ENCODE measurements around the gene RNMT.
"Not testable (repeated sequence)": the region's sequence is repeated elsewhere in the genome, so short reads cannot be mapped to it uniquely, and the experiment has no call there.

RNMT gene

GRCh38 chr18:13726232-13726971 is at the start of gene RNMT, which contains the start of gene FAM210A:
TSS of gene RNMT (plus strand) at chr18:13726673. CDS start at chr18:13731518, 4,845 bp downstream.
TSS of gene FAM210A (minus strand) at chr18:13726558. CDS start at chr18:13682077, 44,481 bp downstream.
- peak within 1 kb of the TSS; percentile 95 for H3K4me3 ChIP-seq (ENCODE audit: low read depth, low read length)
- TF ChIP-seq CTCF (IDR thresholded peaks at IDR 0.05; ENCODE audit: low read depth, low read length) = no peak
- in situ Hi-C loops (cut with HindIII; ENCODE audit: low sequenced_read_pairs) = no loop called here
- DNase-seq (ENCODE audit: low read depth, low spot score) = peak; percentile 96

DNA sequence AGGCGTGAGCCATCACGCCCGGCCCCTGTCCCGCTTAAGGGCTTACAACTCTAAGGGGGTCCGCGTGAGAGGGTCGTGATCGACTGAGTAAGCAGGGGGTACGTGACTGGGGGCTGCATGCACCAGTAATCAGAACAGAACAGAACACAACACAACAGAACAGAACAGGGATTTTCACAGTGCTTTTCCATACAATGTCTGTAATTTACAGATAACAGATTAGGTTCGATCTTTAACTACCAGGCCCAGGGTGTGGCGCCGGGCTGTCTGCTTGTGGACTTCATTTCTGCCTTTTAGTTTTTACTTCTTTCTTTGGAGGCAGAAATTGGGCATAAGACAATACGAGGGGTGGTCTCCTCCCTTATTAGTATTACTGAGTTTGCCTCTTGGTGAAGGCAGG is 49.1 kb upstream of the RNMT start:
- H3K4me3 ChIP-seq (ENCODE audit: low read depth, low read length); in situ Hi-C loops (cut with HindIII; ENCODE audit: low sequenced_read_pairs); DNase-seq (ENCODE audit: low read depth, low spot score): not testable (repeated sequence)

GRCh38 chr18:13680612-13681011 is 45.9 kb upstream of the RNMT start:
- peak; percentile 59 for TF ChIP-seq CTCF (IDR thresholded peaks at IDR 0.05; ENCODE audit: low read depth, low read length)
- H3K4me3 ChIP-seq (ENCODE audit: low read depth, low read length) = no peak overlapping the region
- DNase-seq (ENCODE audit: low read depth, low spot score) = peak; percentile 19
- in situ Hi-C loops (cut with HindIII; ENCODE audit: low sequenced_read_pairs) = no loop called here

GRCh38 chr18:13681701-13682100 is 44.8 kb upstream of the RNMT start:
- DNase-seq (ENCODE audit: low read depth, low spot score) = no peak
- H3K4me3 ChIP-seq (ENCODE audit: low read depth, low read length) = no peak overlapping the region
- in situ Hi-C loops (cut with HindIII; ENCODE audit: low sequenced_read_pairs) = no loop called here
- TF ChIP-seq CTCF (IDR thresholded peaks at IDR 0.05; ENCODE audit: low read depth, low read length) = no peak

- in situ Hi-C loops (cut with HindIII; ENCODE audit: low sequenced_read_pairs) = no loop called here
- no peak for TF ChIP-seq CTCF (IDR thresholded peaks at IDR 0.05; ENCODE audit: low read depth, low read length)
- no peak overlapping the region for H3K4me3 ChIP-seq (ENCODE audit: low read depth, low read length)
- no peak for DNase-seq (ENCODE audit: low read depth, low spot score)
Observed at GRCh38 chr18:13684546-13684945, 41.9 kb upstream of the RNMT start.

DNA sequence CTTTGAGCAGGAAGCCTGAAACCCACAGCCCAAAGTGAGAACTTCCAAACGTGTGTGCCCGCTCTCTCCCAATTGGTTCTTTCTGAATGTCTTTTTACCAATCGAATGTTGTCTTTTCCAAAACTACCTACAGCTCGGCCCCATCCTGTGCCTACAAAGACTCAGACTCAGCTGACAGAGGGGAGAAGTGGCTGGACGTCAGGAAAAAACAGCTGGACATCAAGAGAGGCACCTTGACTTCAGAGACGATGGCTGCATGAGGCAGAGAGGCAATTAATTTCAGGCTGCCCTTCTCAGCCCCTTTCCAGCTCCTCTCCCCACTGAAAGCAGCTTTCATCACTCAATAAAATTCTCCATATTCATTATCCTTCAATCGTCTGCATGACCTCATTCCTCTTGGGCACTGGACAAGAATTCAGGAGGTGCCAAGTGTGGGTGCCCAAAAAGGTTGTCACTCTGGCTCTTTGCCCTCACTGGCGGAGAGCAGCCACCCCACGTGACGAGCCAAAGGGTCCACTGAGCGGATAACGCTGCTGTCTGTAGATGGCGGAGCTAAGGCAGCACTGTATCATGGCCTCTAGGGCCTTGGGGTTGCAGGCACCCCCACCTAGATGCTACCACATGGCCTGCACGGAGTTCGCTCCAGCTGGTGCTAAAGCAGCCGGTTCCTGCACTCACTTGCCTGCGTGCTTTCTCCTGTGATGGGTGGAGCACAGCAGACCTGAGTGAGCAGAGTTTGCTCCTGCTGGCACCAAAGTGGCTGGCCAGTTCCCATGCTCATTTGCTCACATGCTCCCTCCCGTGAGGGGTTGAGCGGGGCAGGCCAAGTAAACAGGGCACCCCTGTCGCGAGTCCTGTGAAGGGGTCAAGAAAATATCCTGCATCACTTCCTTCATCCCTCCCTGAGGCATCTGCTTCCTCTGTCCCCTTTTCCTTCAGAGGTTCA is 38.0 kb upstream of the RNMT start:
- no peak for DNase-seq (ENCODE audit: low read depth, low spot score)
- TF ChIP-seq CTCF (IDR thresholded peaks at IDR 0.05; ENCODE audit: low read depth, low read length) = no peak
- H3K4me3 ChIP-seq (ENCODE audit: low read depth, low read length) = no peak overlapping the region
- in situ Hi-C loops (cut with HindIII; ENCODE audit: low sequenced_read_pairs) = no loop called here

- DNase-seq (ENCODE audit: low read depth, low spot score); H3K4me3 ChIP-seq (ENCODE audit: low read depth, low read length); in situ Hi-C loops (cut with HindIII; ENCODE audit: low sequenced_read_pairs): not testable (repeated sequence)
Observed at GRCh38 chr18:13690060-13690459, 36.4 kb upstream of the RNMT start.

GRCh38 chr18:13695337-13695736 is 31.1 kb upstream of the RNMT start:
- DNase-seq (ENCODE audit: low read depth, low spot score); in situ Hi-C loops (cut with HindIII; ENCODE audit: low sequenced_read_pairs): not testable (repeated sequence)

More at GRCh38 chr18:13695337-13695736, 31.1 kb upstream of the RNMT start:
- H3K4me3 ChIP-seq (ENCODE audit: low read depth, low read length) = not testable (repeated sequence)
